OCI-LY3 (cell line): ENCODE results near the gene CNNM1.

Experiments
- EZH2phosphoT487 ChIP-seq: fragments of 200-600 bp; shearing (Covaris generic); IDR thresholded peaks from 2 replicates; pipeline ENCODE4 v1.6.1; 2018; ENCODE audit warnings: antibody characterized with exemption, mixed run types, low read depth
- TF ChIP-seq, protein P1 (sequence below): fragments of 200-600, 300-600 bp; sonication (generic); IDR thresholded peaks from 2 replicates; pipeline ENCODE4 v1.5.1; 2014; ENCODE audit warnings: antibody characterized with exemption, low read length, low read depth

DNA sequence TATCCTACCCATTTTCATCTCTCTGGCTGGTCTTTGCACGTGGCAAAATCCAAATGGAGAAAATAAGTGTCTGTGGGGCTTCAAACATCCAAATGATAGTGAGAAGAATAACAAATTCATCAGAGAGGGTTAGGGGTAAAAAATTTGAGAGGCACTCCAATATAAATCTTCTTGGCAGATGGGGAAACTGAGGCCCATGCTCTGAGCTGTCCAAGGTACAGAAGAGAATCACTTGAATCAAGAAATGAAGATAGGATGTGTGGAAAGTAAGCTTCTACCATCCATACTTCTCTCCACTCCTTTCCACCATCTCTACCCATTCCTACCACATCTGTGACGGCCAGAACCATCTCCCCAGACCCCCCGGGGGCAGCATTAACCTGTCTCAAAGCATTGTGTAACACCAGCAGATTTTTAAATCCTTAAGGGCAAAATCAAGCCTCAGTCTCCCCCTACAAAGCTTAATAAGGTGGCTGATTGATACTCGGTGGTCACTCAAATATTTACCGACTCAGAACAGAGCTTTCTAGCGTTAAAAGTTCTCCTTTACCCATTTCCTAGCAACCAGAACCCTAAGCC is 100.5 kb downstream of the CNNM1 start:
- TF ChIP-seq, protein P1, sequence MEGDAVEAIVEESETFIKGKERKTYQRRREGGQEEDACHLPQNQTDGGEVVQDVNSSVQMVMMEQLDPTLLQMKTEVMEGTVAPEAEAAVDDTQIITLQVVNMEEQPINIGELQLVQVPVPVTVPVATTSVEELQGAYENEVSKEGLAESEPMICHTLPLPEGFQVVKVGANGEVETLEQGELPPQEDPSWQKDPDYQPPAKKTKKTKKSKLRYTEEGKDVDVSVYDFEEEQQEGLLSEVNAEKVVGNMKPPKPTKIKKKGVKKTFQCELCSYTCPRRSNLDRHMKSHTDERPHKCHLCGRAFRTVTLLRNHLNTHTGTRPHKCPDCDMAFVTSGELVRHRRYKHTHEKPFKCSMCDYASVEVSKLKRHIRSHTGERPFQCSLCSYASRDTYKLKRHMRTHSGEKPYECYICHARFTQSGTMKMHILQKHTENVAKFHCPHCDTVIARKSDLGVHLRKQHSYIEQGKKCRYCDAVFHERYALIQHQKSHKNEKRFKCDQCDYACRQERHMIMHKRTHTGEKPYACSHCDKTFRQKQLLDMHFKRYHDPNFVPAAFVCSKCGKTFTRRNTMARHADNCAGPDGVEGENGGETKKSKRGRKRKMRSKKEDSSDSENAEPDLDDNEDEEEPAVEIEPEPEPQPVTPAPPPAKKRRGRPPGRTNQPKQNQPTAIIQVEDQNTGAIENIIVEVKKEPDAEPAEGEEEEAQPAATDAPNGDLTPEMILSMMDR: no peak
- TF ChIP-seq EZH2phosphoT487: no peak
